ENCODE data around the gene KIF26A. TPM values are rescaled to one million over a fixed set of nuclear protein-coding genes. Genes with fewer than 3 reads are reported as not detected.
A peak's percentile ranks its signal among the peaks of the same experiment; 100 is the strongest.

The KIF26A gene
- total RNA-seq, 1 donor from 2014 or later, result 20.0 TPM

DNA sequence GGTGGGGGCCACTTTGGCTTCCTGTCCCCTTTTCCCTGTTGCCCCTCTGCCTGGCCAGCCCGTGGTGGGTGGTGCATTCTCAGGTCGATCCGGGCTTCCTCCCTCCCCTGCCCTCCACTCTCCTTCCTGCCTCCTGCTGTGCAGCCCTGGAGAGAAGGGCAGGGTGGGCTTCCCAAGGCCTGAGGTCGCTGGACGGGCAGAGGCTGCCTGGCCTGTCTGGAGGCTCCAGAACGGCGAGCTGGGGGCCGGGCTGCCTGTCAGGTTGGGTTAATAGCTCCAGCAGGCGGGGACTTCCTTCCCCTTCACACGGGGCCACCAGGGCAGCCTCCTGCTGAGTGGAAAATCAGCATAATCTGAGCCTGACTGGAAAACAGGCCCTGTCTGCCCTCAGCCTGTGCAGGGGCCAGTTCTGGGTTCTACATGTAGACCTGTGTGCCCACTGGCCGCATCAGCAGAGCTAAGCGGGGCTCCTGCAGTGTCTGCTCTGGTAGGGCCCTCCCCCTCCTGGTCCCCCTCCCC is 11.3 kb downstream of the KIF26A start:
- H3K9me3 Mint-ChIP-seq, result no peaks in the 10 kb centered on the region
- H3K4me1 Mint-ChIP-seq, result peaks cover 42% of the 10 kb centered on the region
- TF ChIP-seq, protein P1, sequence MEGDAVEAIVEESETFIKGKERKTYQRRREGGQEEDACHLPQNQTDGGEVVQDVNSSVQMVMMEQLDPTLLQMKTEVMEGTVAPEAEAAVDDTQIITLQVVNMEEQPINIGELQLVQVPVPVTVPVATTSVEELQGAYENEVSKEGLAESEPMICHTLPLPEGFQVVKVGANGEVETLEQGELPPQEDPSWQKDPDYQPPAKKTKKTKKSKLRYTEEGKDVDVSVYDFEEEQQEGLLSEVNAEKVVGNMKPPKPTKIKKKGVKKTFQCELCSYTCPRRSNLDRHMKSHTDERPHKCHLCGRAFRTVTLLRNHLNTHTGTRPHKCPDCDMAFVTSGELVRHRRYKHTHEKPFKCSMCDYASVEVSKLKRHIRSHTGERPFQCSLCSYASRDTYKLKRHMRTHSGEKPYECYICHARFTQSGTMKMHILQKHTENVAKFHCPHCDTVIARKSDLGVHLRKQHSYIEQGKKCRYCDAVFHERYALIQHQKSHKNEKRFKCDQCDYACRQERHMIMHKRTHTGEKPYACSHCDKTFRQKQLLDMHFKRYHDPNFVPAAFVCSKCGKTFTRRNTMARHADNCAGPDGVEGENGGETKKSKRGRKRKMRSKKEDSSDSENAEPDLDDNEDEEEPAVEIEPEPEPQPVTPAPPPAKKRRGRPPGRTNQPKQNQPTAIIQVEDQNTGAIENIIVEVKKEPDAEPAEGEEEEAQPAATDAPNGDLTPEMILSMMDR (IDR thresholded peaks at IDR 0.05; ENCODE audit: unreplicated experiment), result no peak
- H3K27ac Mint-ChIP-seq, result no peak overlapping the region
- no peaks in the 10 kb centered on the region for H3K36me3 Mint-ChIP-seq
- no peak overlapping the region for H3K4me3 Mint-ChIP-seq
- DNase-seq (ENCODE audit: low spot score in 2 of 2, unreplicated experiment in 2 of 2), result no peak
- no peaks in the 10 kb centered on the region for H3K27me3 Mint-ChIP-seq (ENCODE audit: low read depth)

DNA sequence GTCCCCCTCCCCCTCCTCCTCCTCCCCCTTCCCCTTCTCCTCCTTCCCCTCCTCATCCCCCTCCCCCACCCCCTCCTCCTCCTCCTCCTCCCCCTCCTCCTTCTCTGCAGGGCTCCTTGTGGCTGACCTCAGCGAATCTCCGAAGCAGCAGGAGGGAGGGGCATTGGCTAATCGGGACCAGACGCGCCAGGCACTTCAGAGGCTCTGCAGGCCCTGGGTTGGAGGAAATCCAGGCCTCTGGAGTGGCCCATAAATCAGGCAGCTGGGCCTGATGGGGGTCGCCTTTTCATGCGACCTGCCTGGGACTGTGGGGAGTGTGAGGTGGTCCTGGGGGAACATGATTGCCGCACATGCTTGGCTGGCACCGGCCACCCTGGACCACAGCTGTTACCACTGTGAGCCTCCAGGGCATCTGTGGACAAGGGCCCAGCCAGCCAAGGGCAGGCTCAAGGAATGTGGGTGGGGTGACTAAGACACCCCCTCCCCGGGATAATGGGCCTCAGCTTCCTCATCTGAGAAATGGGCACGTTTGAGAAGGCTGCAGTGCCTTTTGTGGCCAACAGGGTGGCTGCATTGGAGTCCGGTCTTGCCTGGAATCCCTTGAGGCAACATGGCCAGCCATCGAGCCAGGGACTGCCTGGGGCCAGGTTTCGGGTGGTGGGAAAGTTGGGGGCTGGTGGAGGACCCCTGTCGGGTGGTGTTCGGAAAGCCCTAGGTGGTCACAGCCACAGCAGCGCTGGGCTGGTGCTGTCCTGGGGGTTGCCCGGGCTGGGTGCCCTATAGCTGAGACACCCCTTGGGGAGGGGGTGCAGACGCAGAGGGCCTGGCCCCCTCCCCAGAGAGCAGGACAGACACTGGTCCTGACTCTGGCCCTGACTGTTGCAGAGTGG is 12.0 kb downstream of the KIF26A start:
- Mint-ChIP-seq H3K27me3 (ENCODE audit: low read depth) (no peaks in the 10 kb centered on the region), H3K4me3 (no peak overlapping the region), H3K4me1 (peaks cover 42% of the 10 kb centered on the region), H3K36me3 (no peaks in the 10 kb centered on the region), H3K27ac (peak overlapping the region; percentile 83), H3K9me3 (no peaks in the 10 kb centered on the region)
- peak in 1 of 2 experiments; percentile 65 for DNase-seq (ENCODE audit: low spot score in 2 of 2, unreplicated experiment in 2 of 2)
- TF ChIP-seq, protein P1 (IDR thresholded peaks at IDR 0.05; ENCODE audit: unreplicated experiment), result peak; percentile 74

DNA sequence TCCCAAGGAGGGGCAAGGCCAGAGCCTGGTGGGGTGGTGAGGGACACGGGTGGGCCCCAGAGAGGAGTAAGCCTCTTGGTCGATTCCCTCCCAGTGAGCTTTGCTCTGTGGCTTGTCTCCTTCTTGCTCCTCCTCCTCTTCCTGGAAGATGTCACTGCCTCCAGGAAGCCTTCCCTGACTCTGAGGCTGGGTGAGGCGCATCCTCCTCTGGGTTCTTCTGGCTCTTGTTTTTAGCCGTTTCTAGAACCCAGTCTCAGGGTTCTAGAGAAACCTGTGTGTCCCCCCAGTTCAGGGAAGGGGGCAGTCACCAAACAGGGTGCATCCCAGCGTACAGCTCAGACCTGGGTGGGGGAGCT is 12.6 kb downstream of the KIF26A start:
- TF ChIP-seq, protein P1 (IDR thresholded peaks at IDR 0.05; ENCODE audit: unreplicated experiment), result no peak
- Mint-ChIP-seq H3K4me1 (peaks cover 37% of the 10 kb centered on the region), H3K9me3 (no peaks in the 10 kb centered on the region), H3K36me3 (no peaks in the 10 kb centered on the region), H3K27me3 (ENCODE audit: low read depth) (no peaks in the 10 kb centered on the region), H3K27ac (peak overlapping the region; percentile 53), H3K4me3 (no peak overlapping the region)
- no peak for DNase-seq (ENCODE audit: low spot score in 2 of 2, unreplicated experiment in 2 of 2)

DNA sequence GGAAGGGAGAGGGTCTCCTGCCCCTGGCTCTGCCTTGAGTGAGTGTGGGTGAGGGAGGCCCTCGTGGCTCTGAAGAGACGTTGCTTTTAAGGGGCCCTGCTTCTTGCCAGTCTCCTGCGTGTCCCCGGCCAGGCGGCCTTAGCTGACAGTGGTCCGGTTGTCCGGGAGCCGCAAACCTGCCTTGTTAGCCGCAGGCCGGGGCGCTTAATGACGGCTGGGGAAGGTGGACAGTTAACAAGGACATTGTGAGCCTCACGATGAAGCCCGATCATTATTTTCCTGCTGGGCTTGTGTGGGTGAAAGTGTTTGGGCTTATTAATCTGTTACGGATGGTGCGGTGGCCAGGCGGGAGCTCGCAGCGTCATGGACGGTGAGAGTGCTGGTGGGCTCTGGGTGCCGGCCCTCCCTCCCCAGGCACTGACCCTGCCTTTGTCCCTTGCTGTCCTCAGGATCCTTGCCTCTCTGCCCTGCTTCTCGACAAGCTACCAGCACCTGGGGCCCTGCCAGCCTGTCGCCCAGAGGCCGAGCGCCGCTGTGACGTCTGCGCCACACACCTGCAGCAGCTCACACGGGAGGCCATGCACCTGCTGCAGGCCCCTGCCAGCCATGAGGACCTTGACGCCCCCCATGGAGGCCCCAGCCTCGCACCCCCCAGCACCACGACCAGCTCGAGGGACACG is 13.3 kb downstream of the KIF26A start:
- Mint-ChIP-seq H3K27ac (peak overlapping the region; percentile 53), H3K9me3 (no peaks in the 10 kb centered on the region), H3K4me1 (peaks cover 36% of the 10 kb centered on the region), H3K36me3 (no peaks in the 10 kb centered on the region), H3K27me3 (ENCODE audit: low read depth) (no peaks in the 10 kb centered on the region), H3K4me3 (no peak overlapping the region)
- no peak for DNase-seq (ENCODE audit: low spot score in 2 of 2, unreplicated experiment in 2 of 2)
- TF ChIP-seq, protein P1 (IDR thresholded peaks at IDR 0.05; ENCODE audit: unreplicated experiment), result no peak

DNA sequence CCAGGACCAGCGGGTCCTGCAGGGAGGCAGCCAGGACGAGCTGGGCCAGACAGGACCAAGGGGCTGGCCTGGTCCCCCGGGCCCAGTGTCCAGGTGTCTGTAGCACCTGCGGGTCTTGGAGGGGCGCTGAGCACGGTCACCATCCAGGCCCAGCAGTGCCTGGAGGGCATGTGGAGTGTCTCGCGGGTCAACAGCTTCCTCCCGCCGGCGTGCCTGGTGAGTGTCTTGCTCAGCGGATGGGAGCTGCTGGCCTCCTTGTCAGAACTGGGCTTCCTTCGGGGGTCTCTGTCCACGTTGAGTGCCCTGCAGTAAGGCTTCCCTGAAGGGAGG is 13.8 kb downstream of the KIF26A start:
- DNase-seq (ENCODE audit: low spot score in 2 of 2, unreplicated experiment in 2 of 2), result no peak
- peaks cover 34% of the 10 kb centered on the region for H3K4me1 Mint-ChIP-seq
- H3K9me3 Mint-ChIP-seq, result no peaks in the 10 kb centered on the region
- no peaks in the 10 kb centered on the region for H3K27me3 Mint-ChIP-seq (ENCODE audit: low read depth)
- TF ChIP-seq, protein P1 (IDR thresholded peaks at IDR 0.05; ENCODE audit: unreplicated experiment), result no peak
- H3K36me3 Mint-ChIP-seq, result no peaks in the 10 kb centered on the region
- no peak overlapping the region for H3K27ac Mint-ChIP-seq
- H3K4me3 Mint-ChIP-seq, result no peak overlapping the region
